ENCODE data around the gene USP35.

USP35 gene

DNA sequence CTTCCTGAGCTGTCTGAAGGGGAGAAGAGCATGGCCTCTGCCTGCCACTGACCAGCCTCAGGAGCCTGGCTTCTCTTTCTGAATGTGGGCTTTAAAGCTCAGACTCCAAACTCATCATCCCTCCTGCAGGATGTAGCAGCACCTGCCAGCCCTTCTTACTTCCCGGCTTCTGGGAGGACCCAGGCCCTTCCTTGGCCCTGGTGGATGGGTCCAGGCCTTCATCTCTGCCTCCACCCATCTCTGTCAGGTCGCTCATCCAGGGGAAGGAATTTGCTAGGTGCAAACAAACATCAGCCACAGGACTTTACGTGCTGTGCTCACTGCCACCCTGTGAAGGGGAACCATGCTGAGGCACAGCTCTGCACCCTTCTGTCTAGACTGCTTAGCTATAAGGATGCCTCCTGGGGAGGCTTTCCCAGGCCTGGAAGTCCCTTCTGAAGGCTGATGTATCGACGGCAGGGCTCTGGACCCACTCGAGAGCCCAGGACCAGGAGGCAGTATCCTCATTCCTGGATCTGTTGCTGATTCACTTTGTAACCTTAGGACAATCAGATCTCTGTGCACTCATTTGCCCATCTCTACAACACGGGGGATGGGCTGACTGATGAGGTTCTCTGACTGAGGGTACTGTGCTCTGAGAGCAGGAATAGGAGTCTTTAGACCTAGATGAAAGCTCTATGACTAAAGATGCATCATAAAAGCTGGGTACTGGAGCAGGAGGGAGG lies 30.9 kb downstream of the USP35 start:
- TF ChIP-seq ZBTB7A (IDR thresholded peaks at IDR 0.05; ENCODE audit: low read depth) (no peak), TEAD4 (IDR thresholded peaks at IDR 0.05) (no peak), CEBPB (IDR thresholded peaks at IDR 0.05) (no peak), YY1 (IDR thresholded peaks at IDR 0.05; ENCODE audit: low read depth) (no peak), TCF12 (IDR thresholded peaks at IDR 0.05; ENCODE audit: low read depth) (no peak), EP300 (IDR thresholded peaks at IDR 0.05; ENCODE audit: borderline replicate concordance) (no peak), RAD21 (IDR thresholded peaks at IDR 0.05; ENCODE audit: low read depth) (no peak), CREB1 (IDR thresholded peaks at IDR 0.05; ENCODE audit: low read depth) (no peak), TAF1 (IDR thresholded peaks at IDR 0.05; ENCODE audit: low read depth) (no peak), FOXM1 (IDR thresholded peaks at IDR 0.05; ENCODE audit: borderline replicate concordance, low read depth) (no peak), NFIC (IDR thresholded peaks at IDR 0.05) (no peak), EGR1 (IDR thresholded peaks at IDR 0.05) (no peak)
- TF ChIP-seq, protein P1, sequence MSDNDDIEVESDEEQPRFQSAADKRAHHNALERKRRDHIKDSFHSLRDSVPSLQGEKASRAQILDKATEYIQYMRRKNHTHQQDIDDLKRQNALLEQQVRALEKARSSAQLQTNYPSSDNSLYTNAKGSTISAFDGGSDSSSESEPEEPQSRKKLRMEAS (IDR thresholded peaks at IDR 0.05) = no peak
- TF ChIP-seq, protein P2, sequence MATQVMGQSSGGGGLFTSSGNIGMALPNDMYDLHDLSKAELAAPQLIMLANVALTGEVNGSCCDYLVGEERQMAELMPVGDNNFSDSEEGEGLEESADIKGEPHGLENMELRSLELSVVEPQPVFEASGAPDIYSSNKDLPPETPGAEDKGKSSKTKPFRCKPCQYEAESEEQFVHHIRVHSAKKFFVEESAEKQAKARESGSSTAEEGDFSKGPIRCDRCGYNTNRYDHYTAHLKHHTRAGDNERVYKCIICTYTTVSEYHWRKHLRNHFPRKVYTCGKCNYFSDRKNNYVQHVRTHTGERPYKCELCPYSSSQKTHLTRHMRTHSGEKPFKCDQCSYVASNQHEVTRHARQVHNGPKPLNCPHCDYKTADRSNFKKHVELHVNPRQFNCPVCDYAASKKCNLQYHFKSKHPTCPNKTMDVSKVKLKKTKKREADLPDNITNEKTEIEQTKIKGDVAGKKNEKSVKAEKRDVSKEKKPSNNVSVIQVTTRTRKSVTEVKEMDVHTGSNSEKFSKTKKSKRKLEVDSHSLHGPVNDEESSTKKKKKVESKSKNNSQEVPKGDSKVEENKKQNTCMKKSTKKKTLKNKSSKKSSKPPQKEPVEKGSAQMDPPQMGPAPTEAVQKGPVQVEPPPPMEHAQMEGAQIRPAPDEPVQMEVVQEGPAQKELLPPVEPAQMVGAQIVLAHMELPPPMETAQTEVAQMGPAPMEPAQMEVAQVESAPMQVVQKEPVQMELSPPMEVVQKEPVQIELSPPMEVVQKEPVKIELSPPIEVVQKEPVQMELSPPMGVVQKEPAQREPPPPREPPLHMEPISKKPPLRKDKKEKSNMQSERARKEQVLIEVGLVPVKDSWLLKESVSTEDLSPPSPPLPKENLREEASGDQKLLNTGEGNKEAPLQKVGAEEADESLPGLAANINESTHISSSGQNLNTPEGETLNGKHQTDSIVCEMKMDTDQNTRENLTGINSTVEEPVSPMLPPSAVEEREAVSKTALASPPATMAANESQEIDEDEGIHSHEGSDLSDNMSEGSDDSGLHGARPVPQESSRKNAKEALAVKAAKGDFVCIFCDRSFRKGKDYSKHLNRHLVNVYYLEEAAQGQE (IDR thresholded peaks at IDR 0.05; ENCODE audit: low read depth) = no peak
- TF ChIP-seq, protein P3, sequence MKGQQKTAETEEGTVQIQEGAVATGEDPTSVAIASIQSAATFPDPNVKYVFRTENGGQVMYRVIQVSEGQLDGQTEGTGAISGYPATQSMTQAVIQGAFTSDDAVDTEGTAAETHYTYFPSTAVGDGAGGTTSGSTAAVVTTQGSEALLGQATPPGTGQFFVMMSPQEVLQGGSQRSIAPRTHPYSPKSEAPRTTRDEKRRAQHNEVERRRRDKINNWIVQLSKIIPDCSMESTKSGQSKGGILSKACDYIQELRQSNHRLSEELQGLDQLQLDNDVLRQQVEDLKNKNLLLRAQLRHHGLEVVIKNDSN (IDR thresholded peaks at IDR 0.05) = no peak

DNA sequence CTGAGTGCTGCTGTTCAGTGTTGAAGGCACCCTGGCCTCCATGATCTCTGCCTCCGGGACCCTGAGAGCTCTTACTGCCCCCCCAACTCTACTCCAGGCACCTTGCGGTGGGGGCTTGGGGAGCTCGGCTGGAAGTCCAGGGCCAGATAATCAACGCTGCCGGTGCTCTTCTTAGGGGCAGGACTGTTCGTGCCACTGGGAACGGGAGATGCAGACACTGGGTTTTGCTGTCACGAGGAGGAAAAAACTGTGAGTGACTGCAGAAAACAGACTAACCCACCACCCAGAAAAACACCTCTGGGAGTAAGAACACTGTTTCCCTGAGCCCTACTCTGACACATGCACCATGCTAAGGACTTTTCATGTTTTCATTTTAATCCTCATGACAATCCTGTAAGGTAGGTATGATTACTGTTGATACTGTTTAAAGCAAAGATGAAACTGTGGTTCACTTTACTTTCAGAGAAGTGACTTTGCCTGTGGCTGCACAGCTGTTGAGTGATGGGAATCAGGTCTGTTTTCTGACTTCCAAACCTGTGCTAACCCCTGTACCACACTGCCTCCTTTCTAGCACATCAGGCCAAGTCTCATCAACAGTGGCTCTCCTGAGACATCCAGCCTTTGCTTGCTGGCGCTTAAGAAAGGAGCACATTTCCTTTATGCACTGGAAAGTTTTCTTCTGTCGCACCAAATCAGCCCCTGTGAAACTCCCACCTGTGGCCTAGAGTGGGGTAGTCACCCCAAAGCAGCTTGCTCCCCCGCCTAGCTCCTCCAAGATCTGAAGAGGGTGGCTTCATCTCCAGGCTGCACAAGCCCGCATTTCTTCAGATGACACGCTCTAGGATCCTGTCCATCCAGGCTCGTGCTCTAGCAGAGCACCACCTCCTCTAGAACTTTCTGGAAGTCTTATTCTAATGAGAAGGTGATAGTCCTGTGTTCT lies 31.8 kb downstream of the USP35 start:
- TF ChIP-seq TCF12 (IDR thresholded peaks at IDR 0.05; ENCODE audit: low read depth) (no peak), FOXM1 (IDR thresholded peaks at IDR 0.05; ENCODE audit: borderline replicate concordance, low read depth) (no peak)

DNA sequence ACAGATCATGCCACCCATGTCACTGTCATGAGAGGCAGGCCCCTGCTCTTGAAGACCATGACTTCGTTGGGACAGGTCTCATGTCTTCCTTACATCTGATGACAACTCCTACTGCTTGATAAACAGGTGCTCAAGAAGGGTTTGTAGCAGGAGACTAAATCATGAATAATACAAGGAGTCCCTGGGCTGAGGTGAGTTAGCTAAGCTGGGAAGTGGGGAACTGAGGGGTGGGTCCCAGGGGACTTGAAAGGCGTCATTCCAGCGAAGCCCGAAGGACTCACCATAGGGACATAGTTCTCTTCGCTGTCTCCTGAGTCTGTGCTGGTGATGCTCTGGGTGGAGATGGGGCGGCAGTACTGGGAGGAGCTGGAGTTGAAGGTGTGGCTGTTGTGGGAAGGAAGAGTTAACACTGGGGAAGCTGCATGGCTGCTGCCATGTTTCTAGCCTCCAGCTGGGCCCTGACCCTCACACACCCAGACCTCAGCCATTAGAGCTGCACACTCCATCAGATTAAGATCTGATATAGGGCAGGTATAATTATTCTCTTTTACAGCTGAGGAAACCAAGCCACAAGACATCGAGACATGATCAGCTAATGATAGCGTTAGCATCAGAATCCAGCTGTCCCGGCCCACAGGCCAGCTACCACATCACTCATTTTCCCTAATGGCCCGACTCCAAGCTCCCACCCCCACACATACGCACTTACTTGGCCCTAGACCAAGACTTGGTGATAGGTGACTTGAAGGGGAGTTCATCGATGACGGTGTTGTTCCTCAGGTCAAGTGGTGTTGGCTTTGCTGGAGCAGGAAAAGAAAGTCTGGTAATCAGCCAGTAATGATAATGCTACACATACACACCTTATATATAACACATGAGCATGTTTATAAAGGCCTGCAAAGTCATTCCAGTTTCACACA lies 32.9 kb downstream of the USP35 start:
- TF ChIP-seq TEAD4 (IDR thresholded peaks at IDR 0.05) (no peak), ZBTB7A (IDR thresholded peaks at IDR 0.05; ENCODE audit: low read depth) (no peak), NFIC (IDR thresholded peaks at IDR 0.05) (no peak), EGR1 (IDR thresholded peaks at IDR 0.05) (no peak), CREB1 (IDR thresholded peaks at IDR 0.05; ENCODE audit: low read depth) (no peak), EP300 (IDR thresholded peaks at IDR 0.05; ENCODE audit: borderline replicate concordance) (no peak), FOXM1 (IDR thresholded peaks at IDR 0.05; ENCODE audit: borderline replicate concordance, low read depth) (no peak), TAF1 (IDR thresholded peaks at IDR 0.05; ENCODE audit: low read depth) (no peak), TCF12 (IDR thresholded peaks at IDR 0.05; ENCODE audit: low read depth) (no peak), CEBPB (IDR thresholded peaks at IDR 0.05) (no peak), RAD21 (IDR thresholded peaks at IDR 0.05; ENCODE audit: low read depth) (no peak)
- TF ChIP-seq, protein P1 (IDR thresholded peaks at IDR 0.05) = no peak
- TF ChIP-seq, protein P3 (IDR thresholded peaks at IDR 0.05) = no peak
- TF ChIP-seq, protein P2 (IDR thresholded peaks at IDR 0.05; ENCODE audit: low read depth) = no peak

DNA sequence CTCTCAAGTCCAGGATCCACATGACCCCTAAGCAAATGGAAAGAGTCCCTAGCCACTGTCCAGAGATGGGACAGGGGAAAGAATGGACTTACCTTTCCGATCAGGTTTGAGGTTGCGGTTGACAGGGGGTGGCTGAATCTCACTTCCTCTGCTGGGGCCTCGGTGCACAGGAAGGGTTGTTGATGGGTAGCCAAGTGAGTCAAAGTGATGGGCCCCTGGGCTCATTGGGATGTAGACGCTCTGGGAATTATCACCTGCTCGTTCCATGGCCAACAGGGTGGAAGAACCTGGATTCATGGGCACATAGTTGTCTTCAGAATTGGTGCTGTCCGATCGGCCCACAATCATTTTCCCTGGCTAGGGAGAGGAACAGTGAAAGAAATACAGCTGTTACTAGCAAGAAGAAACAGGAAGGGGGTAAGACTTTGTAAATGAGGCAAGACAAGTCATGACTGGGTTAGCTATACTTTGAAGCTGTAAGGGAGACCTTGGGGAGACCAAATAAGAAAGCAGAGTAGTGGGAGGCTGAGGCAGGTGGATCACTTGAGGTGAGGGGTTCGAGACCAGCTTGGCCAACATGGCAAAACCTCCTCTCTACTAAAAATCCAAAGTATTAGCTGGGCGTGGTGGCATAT lies 34.7 kb downstream of the USP35 start:
- TF ChIP-seq RAD21 (IDR thresholded peaks at IDR 0.05; ENCODE audit: low read depth) (no peak), NFIC (IDR thresholded peaks at IDR 0.05) (no peak), YY1 (IDR thresholded peaks at IDR 0.05; ENCODE audit: low read depth) (no peak), TEAD4 (IDR thresholded peaks at IDR 0.05) (no peak), EP300 (IDR thresholded peaks at IDR 0.05; ENCODE audit: borderline replicate concordance) (no peak), TCF12 (IDR thresholded peaks at IDR 0.05; ENCODE audit: low read depth) (no peak), FOXM1 (IDR thresholded peaks at IDR 0.05; ENCODE audit: borderline replicate concordance, low read depth) (no peak)
